ENCODE results near the gene CARMIL1. TPM values are rescaled to one million over a fixed set of nuclear protein-coding genes. Genes with fewer than 3 reads are reported as not detected.

CARMIL1 gene
- total and polyA plus RNA-seq, 4 experiments from 2014 or later, result 0.08 to 3.5 (median 2.4) TPM

DNA sequence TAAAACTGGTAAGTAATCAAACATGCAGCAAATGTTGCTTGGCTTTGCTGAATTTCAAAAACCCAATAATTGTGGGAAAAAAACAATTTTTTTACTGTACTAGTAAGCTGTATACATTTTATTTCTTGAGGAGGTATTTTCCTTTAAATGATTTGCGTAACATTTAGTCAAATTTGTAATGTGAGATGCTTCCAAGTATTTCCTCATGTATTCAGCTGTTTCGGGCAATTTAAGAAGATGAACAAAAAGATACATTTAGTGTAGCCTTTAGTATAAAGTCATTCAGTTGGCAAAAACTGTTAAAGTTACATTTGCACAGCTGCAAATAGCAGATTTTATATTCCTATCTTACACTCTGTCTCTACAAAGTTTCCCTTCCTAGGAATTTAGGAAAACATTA is 186.8 kb downstream of the CARMIL1 start:
- H3K9me3 ChIP-seq (ENCODE audit: control insufficient read depth in 1 of 2, low read length in 2 of 2), result no peaks in the 10 kb centered on the region
- H3K4me3 Mint-ChIP-seq, result no peak overlapping the region
- DNase-seq, result no peak
- H3K27ac ChIP-seq (ENCODE audit: low read depth, low read length), result no peak overlapping the region
- no peak overlapping the region for H3K27ac Mint-ChIP-seq
- ChIA-PET POLR2A (ENCODE audit: partially characterized antibody) (no interaction called here), CTCF (ENCODE audit: partially characterized antibody) (no interaction called here)
- peaks cover 0 to 10% of the 10 kb centered on the region in 2 donors for H3K36me3 Mint-ChIP-seq
- H3K4me1 Mint-ChIP-seq, result peaks cover 0 to 4% (median 0%) of the 10 kb centered on the region in 4 donors
- H3K27me3 ChIP-seq (ENCODE audit: insufficient read depth, low read length), result no peaks in the 10 kb centered on the region
- no peaks in the 10 kb centered on the region for H3K27me3 Mint-ChIP-seq
- no peak overlapping the region for H3K4me3 ChIP-seq (ENCODE audit: low read length in 2 of 2)
- peaks cover 0 to 2% (median 0%) of the 10 kb centered on the region in 8 donors for H3K9me3 Mint-ChIP-seq
- H3K4me1 ChIP-seq (ENCODE audit: insufficient read depth, low read length), result no peaks in the 10 kb centered on the region
- intact Hi-C loops (cut with micrococcal nuclease), result no loop called here
- no peaks in the 10 kb centered on the region for H3K36me3 ChIP-seq (ENCODE audit: insufficient read depth, low read length)

DNA sequence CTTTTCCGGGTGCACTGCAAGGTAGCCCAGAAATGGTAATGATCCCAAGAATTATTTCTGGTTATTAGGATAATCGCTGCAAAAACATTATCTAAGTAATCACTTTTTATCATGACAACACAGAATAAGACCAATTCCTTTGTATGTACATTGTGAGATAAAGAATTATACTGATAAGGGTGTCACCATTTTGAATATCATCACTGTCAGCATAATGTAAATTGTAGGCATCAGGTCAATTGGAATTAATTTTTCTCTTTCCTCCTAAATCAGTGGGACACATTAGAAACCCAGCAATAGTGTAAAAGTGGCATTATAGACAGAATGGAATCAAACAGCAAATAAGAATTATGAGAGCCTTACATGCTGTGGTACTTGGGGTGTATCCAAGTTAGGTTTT is 189.7 kb downstream of the CARMIL1 start:
- POLR2A ChIA-PET (ENCODE audit: partially characterized antibody), result no interaction called here
- no peak for DNase-seq
- intact Hi-C loops (cut with micrococcal nuclease), result no loop called here
- Mint-ChIP-seq H3K27me3 (no peaks in the 10 kb centered on the region), H3K27ac (no peak overlapping the region), H3K36me3 (no peaks in the 10 kb centered on the region), H3K4me1 (peaks cover 0 to 2% (median 0%) of the 10 kb centered on the region in 4 donors), H3K4me3 (no peak overlapping the region), H3K9me3 (peaks cover 0 to 2% (median 0%) of the 10 kb centered on the region in 8 donors)
- CTCF ChIA-PET (ENCODE audit: partially characterized antibody), result no interaction called here
- Histone ChIP-seq H3K4me1 (ENCODE audit: insufficient read depth, low read length) (no peaks in the 10 kb centered on the region), H3K27me3 (ENCODE audit: insufficient read depth, low read length) (no peaks in the 10 kb centered on the region), H3K36me3 (ENCODE audit: insufficient read depth, low read length) (no peaks in the 10 kb centered on the region), H3K9me3 (ENCODE audit: control insufficient read depth in 1 of 2, low read length in 2 of 2) (no peaks in the 10 kb centered on the region), H3K27ac (ENCODE audit: low read depth, low read length) (no peak overlapping the region), H3K4me3 (ENCODE audit: low read length in 2 of 2) (no peak overlapping the region)

DNA sequence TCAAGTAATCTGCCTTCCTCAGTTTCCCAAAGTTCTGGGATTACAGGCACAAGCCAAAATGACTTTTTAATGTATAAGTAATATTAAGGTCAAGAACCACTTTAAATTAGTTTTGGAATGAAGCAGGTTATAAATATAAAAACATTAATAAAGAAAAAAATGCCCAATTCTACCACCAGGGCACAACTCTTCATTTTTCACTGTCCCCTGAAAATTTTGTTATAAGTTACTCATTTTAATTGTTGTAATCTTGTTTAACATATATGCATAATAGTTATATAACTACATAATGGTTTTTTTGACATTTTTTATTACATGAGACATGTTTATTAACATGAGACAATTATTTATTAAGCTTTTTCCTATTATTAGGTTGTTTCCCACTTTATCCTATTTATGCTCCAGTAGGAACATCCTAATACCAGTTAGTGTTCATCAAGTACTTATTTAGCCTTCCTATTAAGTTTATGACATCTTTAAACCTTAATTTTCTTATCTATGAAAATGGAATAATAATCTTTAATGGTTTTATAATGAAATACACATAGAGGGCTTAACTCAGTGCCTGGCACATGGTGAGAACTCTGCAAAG is 190.7 kb downstream of the CARMIL1 start:
- H3K27ac ChIP-seq (ENCODE audit: low read depth, low read length), result no peak overlapping the region
- Mint-ChIP-seq H3K36me3 (no peaks in the 10 kb centered on the region), H3K27me3 (no peaks in the 10 kb centered on the region), H3K4me3 (no peak overlapping the region), H3K9me3 (peaks cover 0 to 2% (median 0%) of the 10 kb centered on the region in 8 donors), H3K27ac (no peak overlapping the region), H3K4me1 (peaks cover 0 to 2% (median 0%) of the 10 kb centered on the region in 4 donors)
- no peaks in the 10 kb centered on the region for H3K9me3 ChIP-seq (ENCODE audit: control insufficient read depth in 1 of 2, low read length in 2 of 2)
- ChIA-PET POLR2A (ENCODE audit: partially characterized antibody) (no interaction called here), CTCF (ENCODE audit: partially characterized antibody) (interaction anchor here (1.2 to 1.5 kb wide), 2 partner anchors 13 to 20 kb away, joined by 4 to 5 read pairs; no protein-coding TSS in a partner anchor)
- H3K4me3 ChIP-seq (ENCODE audit: low read length in 2 of 2), result no peak overlapping the region
- intact Hi-C loops (cut with micrococcal nuclease), result loop anchor here (5.0 kb wide), 1 partner anchor 98 kb away; no protein-coding TSS in a partner anchor
- H3K27me3 ChIP-seq (ENCODE audit: insufficient read depth, low read length), result no peaks in the 10 kb centered on the region
- DNase-seq, result no peak
- no peaks in the 10 kb centered on the region for H3K4me1 ChIP-seq (ENCODE audit: insufficient read depth, low read length)
- no peaks in the 10 kb centered on the region for H3K36me3 ChIP-seq (ENCODE audit: insufficient read depth, low read length)

DNA sequence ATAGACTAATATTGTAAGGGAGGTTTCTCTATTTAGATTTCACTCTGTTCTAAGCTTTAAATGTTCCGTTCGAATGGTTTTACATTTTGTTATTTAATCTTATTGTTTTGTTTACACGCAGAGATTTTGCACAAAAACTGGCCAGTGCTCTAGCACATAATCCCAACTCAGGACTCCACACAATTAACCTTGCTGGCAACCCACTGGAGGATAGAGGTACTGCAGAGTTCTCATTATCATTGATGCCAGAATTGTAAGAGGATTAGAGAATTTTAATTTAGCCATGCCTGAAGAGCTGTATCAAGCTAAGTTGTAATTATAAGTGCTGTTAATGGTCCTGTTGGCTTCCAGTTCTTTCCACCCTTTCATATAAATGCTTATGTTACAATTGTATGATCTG is 193.1 kb downstream of the CARMIL1 start:
- no peaks in the 10 kb centered on the region for H3K27me3 Mint-ChIP-seq
- H3K36me3 Mint-ChIP-seq, result no peaks in the 10 kb centered on the region
- H3K27ac ChIP-seq (ENCODE audit: low read depth, low read length), result no peak overlapping the region
- CTCF ChIA-PET (ENCODE audit: partially characterized antibody), result interaction anchor here (1.0 to 1.7 kb wide), 2 partner anchors 17 to 19 kb away, joined by 3 to 6 read pairs; no protein-coding TSS in a partner anchor
- H3K4me3 ChIP-seq (ENCODE audit: low read length in 2 of 2), result no peak overlapping the region
- H3K9me3 Mint-ChIP-seq, result no peaks in the 10 kb centered on the region
- intact Hi-C loops (cut with micrococcal nuclease), result loop anchor here (5.0 kb wide), 1 partner anchor 100 kb away; no protein-coding TSS in a partner anchor
- no peaks in the 10 kb centered on the region for H3K27me3 ChIP-seq (ENCODE audit: insufficient read depth, low read length)
- no peaks in the 10 kb centered on the region for H3K36me3 ChIP-seq (ENCODE audit: insufficient read depth, low read length)
- no peak for DNase-seq
- H3K4me1 Mint-ChIP-seq, result no peaks in the 10 kb centered on the region
- H3K27ac Mint-ChIP-seq, result no peak overlapping the region
- no peak overlapping the region for H3K4me3 Mint-ChIP-seq
- no peaks in the 10 kb centered on the region for H3K4me1 ChIP-seq (ENCODE audit: insufficient read depth, low read length)
- POLR2A ChIA-PET (ENCODE audit: partially characterized antibody), result no interaction called here
- H3K9me3 ChIP-seq (ENCODE audit: control insufficient read depth in 1 of 2, low read length in 2 of 2), result no peaks in the 10 kb centered on the region

DNA sequence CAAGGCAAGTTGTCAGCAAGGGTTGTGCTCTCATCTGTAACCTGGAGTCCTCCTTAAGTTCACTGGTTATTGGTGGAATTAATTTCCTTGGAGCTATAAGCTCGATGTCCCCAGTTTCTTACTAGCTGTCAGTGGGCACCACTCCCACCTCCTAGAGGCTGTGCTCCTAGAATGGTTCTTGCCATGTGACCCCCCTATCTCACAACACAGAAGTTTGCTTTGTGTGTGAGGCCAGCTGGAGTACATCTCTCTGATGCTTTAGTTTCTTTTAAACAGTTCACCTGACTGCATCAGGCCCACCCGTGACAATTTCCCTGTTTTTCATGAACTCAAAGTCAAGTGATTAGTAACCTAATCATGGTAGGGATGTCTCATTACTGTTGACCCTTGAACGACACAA is 193.7 kb downstream of the CARMIL1 start:
- Mint-ChIP-seq H3K27me3 (no peaks in the 10 kb centered on the region), H3K27ac (no peak overlapping the region), H3K9me3 (no peaks in the 10 kb centered on the region), H3K4me3 (no peak overlapping the region), H3K36me3 (no peaks in the 10 kb centered on the region), H3K4me1 (no peaks in the 10 kb centered on the region)
- no peaks in the 10 kb centered on the region for H3K4me1 ChIP-seq (ENCODE audit: insufficient read depth, low read length)
- H3K4me3 ChIP-seq (ENCODE audit: low read length in 2 of 2), result no peak overlapping the region
- intact Hi-C loops (cut with micrococcal nuclease), result loop anchor here (5.0 kb wide), 1 partner anchor 101 kb away; no protein-coding TSS in a partner anchor
- H3K27ac ChIP-seq (ENCODE audit: low read depth, low read length), result no peak overlapping the region
- no peaks in the 10 kb centered on the region for H3K36me3 ChIP-seq (ENCODE audit: insufficient read depth, low read length)
- H3K27me3 ChIP-seq (ENCODE audit: insufficient read depth, low read length), result no peaks in the 10 kb centered on the region
- POLR2A ChIA-PET (ENCODE audit: partially characterized antibody), result no interaction called here
- H3K9me3 ChIP-seq (ENCODE audit: control insufficient read depth in 1 of 2, low read length in 2 of 2), result no peaks in the 10 kb centered on the region
- DNase-seq, result no peak
- CTCF ChIA-PET (ENCODE audit: partially characterized antibody), result interaction anchor here (1.7 kb wide), 1 partner anchor 18 kb away, joined by 6 read pairs; no protein-coding TSS in a partner anchor

DNA sequence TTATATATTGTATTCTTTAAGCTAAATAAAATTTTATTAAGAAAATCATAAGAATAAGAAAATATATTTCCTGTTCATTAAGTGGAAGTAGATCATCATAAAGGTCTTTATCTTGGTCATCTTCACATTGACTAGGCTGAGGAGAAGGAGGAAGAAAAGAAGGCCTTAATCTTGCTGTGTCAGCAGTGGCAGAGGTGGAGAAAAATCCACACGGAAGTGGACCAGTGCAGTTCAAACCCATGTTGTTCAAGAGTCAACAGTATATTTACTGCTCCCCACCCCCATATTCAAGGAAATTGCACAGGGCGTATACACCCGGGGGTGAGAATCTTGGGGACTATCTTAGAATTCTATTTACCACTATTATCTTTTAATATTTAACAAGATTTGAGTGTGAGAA is 194.3 kb downstream of the CARMIL1 start:
- no peaks in the 10 kb centered on the region for H3K4me1 Mint-ChIP-seq
- H3K27ac Mint-ChIP-seq, result no peak overlapping the region
- Histone ChIP-seq H3K27me3 (ENCODE audit: insufficient read depth, low read length) (no peaks in the 10 kb centered on the region), H3K4me3 (ENCODE audit: low read length in 2 of 2) (no peak overlapping the region), H3K4me1 (ENCODE audit: insufficient read depth, low read length) (no peaks in the 10 kb centered on the region), H3K27ac (ENCODE audit: low read depth, low read length) (no peak overlapping the region), H3K9me3 (ENCODE audit: control insufficient read depth in 1 of 2, low read length in 2 of 2) (no peaks in the 10 kb centered on the region), H3K36me3 (ENCODE audit: insufficient read depth, low read length) (no peaks in the 10 kb centered on the region)
- DNase-seq, result no peak
- intact Hi-C loops (cut with micrococcal nuclease), result loop anchor here (5.0 kb wide), 1 partner anchor 101 kb away; no protein-coding TSS in a partner anchor
- no peak overlapping the region for H3K4me3 Mint-ChIP-seq
- no peaks in the 10 kb centered on the region for H3K9me3 Mint-ChIP-seq
- ChIA-PET POLR2A (ENCODE audit: partially characterized antibody) (no interaction called here), CTCF (ENCODE audit: partially characterized antibody) (interaction anchor here (1.7 kb wide), 1 partner anchor 17 kb away, joined by 6 read pairs; no protein-coding TSS in a partner anchor)
- no peaks in the 10 kb centered on the region for H3K36me3 Mint-ChIP-seq
- no peaks in the 10 kb centered on the region for H3K27me3 Mint-ChIP-seq

DNA sequence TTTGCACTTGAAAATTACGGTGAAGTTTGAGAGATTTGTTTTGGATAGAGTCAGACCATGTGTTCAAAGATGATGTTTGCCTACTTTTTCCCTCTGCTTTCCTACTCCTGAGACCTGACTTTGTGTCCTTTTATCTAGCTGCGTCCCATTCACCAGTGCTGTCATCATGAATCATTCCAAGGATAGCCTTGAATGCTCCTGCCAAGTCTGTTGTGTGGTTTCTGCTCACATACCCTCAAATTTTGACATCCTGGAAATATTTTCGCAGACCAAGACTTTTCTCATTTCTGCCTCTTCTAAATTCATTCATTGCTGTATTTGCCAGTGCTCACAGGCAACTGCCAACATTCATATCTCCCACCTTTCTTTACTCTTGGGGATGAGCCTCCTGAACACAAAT is 197.0 kb downstream of the CARMIL1 start:
- Histone ChIP-seq H3K9me3 (ENCODE audit: control insufficient read depth in 1 of 2, low read length in 2 of 2) (no peaks in the 10 kb centered on the region), H3K27ac (ENCODE audit: low read depth, low read length) (no peak overlapping the region), H3K4me3 (ENCODE audit: low read length in 2 of 2) (no peak overlapping the region), H3K36me3 (ENCODE audit: insufficient read depth, low read length) (no peaks in the 10 kb centered on the region), H3K27me3 (ENCODE audit: insufficient read depth, low read length) (no peaks in the 10 kb centered on the region), H3K4me1 (ENCODE audit: insufficient read depth, low read length) (no peaks in the 10 kb centered on the region)
- ChIA-PET CTCF (ENCODE audit: partially characterized antibody) (interaction anchor here (0.6 to 4.6 kb wide), 2 partner anchors 13 to 14 kb away, joined by 3 to 21 read pairs; no protein-coding TSS in a partner anchor), POLR2A (ENCODE audit: partially characterized antibody) (no interaction called here)
- H3K27me3 Mint-ChIP-seq, result no peaks in the 10 kb centered on the region
- no peaks in the 10 kb centered on the region for H3K9me3 Mint-ChIP-seq
- no peak overlapping the region for H3K4me3 Mint-ChIP-seq
- no peak for DNase-seq
- H3K27ac Mint-ChIP-seq, result no peak overlapping the region
- intact Hi-C loops (cut with micrococcal nuclease), result no loop called here
- no peaks in the 10 kb centered on the region for H3K4me1 Mint-ChIP-seq
- no peaks in the 10 kb centered on the region for H3K36me3 Mint-ChIP-seq
